H9 (cell line): ENCODE data around the gene C15orf61. TPM values are rescaled to one million over a fixed set of nuclear protein-coding genes. Genes with fewer than 3 reads are reported as not detected.

Experiments used
- DNase-seq: peaks from one replicate; pipeline ENCODE4 v3.0.0-alpha.2; 2017
- H2AFZ ChIP-seq: one replicate; pipeline ENCODE4 v1.6.1; 2013; ENCODE audit warnings: mild to moderate bottlenecking, low read length, control low read depth, moderate library complexity
- H2AK5ac ChIP-seq: 2 replicates; pipeline ENCODE4 v1.6.1; 2013; ENCODE audit warnings: low read length, control low read depth, mixed read lengths; ENCODE audit not compliant: insufficient read length
- H2BK120ac ChIP-seq: one replicate; pipeline ENCODE4 v1.6.1; 2013; ENCODE audit warnings: low read depth, mild to moderate bottlenecking, low read length, control low read depth, inconsistent platforms; ENCODE audit not compliant: poor library complexity, severe bottlenecking
- H2BK12ac ChIP-seq: 2 replicates; pipeline ENCODE4 v1.6.1; 2013; ENCODE audit warnings: low read length, control low read depth, mixed read lengths, low read depth; ENCODE audit not compliant: insufficient read length
- H2BK15ac ChIP-seq: 2 replicates; pipeline ENCODE4 v1.6.1; 2013; ENCODE audit warnings: low read depth, low read length, control low read depth
- H2BK20ac ChIP-seq: one replicate; pipeline ENCODE4 v1.6.1; 2013; ENCODE audit warnings: low read depth, mild to moderate bottlenecking, low read length, control low read depth, inconsistent platforms; ENCODE audit not compliant: poor library complexity, severe bottlenecking
- H2BK5ac ChIP-seq: 2 replicates; pipeline ENCODE4 v1.6.1; 2013; ENCODE audit warnings: low read length, control low read depth, mixed read lengths; ENCODE audit not compliant: insufficient read length
- H3K14ac ChIP-seq: 2 replicates; pipeline ENCODE4 v1.6.1; 2013; ENCODE audit warnings: low read length, control low read depth; ENCODE audit not compliant: insufficient read depth
- H3K18ac ChIP-seq: 2 replicates; pipeline ENCODE4 v1.6.1; 2013; ENCODE audit warnings: low read depth, mild to moderate bottlenecking, mixed read lengths, low read length, control low read depth; ENCODE audit not compliant: insufficient read length
- H3K23ac ChIP-seq: 2 replicates; pipeline ENCODE4 v1.6.1; 2013; ENCODE audit warnings: low read length, control low read depth, mixed read lengths, low read depth; ENCODE audit not compliant: insufficient read length
- H3K23me2 ChIP-seq: 2 replicates; pipeline ENCODE4 v1.6.1; 2013; ENCODE audit warnings: low read depth, mild to moderate bottlenecking, mixed read lengths, low read length, control low read depth; ENCODE audit not compliant: insufficient read length, poor library complexity, severe bottlenecking
- H3K27ac ChIP-seq: 2 replicates; pipeline ENCODE4 v1.5.1; 2013; ENCODE audit warnings: low read length, control low read depth, mixed read lengths, low read depth; ENCODE audit not compliant: insufficient read length
- H3K27me3 ChIP-seq: 2 replicates; pipeline ENCODE4 v1.6.1; 2013; ENCODE audit warnings: low read length, control low read depth, inconsistent platforms; ENCODE audit not compliant: insufficient read depth
- H3K4ac ChIP-seq: 2 replicates; pipeline ENCODE4 v1.6.1; 2013; ENCODE audit warnings: low read depth, mild to moderate bottlenecking, control low read depth, inconsistent platforms, low read length, moderate library complexity
- H3K4me1 ChIP-seq: 2 replicates; pipeline ENCODE4 v1.6.1; 2013; ENCODE audit warnings: low read length, control low read depth, inconsistent platforms; ENCODE audit not compliant: insufficient read depth
- H3K4me2 ChIP-seq: 2 replicates; pipeline ENCODE4 v1.6.1; 2013; ENCODE audit warnings: low read length, control low read depth, mixed read lengths; ENCODE audit not compliant: insufficient read length, insufficient read depth
- H3K56ac ChIP-seq: 2 replicates; pipeline ENCODE4 v1.6.1; 2013; ENCODE audit warnings: low read depth, mild to moderate bottlenecking, mixed read lengths, low read length, control low read depth; ENCODE audit not compliant: insufficient read length
- H3K79me1 ChIP-seq: 2 replicates; pipeline ENCODE4 v1.6.1; 2013; ENCODE audit warnings: low read depth, mild to moderate bottlenecking, moderate library complexity, low read length, control low read depth, inconsistent platforms; ENCODE audit not compliant: insufficient read depth, poor library complexity, severe bottlenecking
- H3K79me2 ChIP-seq: 2 replicates; pipeline ENCODE4 v1.6.1; 2013; ENCODE audit warnings: low read length, control low read depth, inconsistent platforms; ENCODE audit not compliant: insufficient read depth
- H3K9ac ChIP-seq: 2 replicates; pipeline ENCODE4 v1.6.1; 2013; ENCODE audit warnings: low read length, control low read depth, mixed read lengths; ENCODE audit not compliant: insufficient read length; ENCODE audit errors: extremely low read depth
- H3K9me3 ChIP-seq: one replicate; pipeline ENCODE4 v1.6.1; 2013; ENCODE audit warnings: low read depth, low read length, inconsistent platforms; ENCODE audit not compliant: control insufficient read depth
- H3T11ph ChIP-seq: one replicate; pipeline ENCODE4 v1.6.1; 2013; ENCODE audit warnings: mild to moderate bottlenecking, low read length, control low read depth, inconsistent platforms
- H4K20me1 ChIP-seq: one replicate; pipeline ENCODE4 v1.6.1; 2013; ENCODE audit not compliant: control insufficient read depth, insufficient read length, insufficient read depth
- H4K5ac ChIP-seq: 2 replicates; pipeline ENCODE4 v1.6.1; 2013; ENCODE audit warnings: low read depth, mild to moderate bottlenecking, mixed read lengths, low read length, control low read depth; ENCODE audit not compliant: insufficient read length
- H4K8ac ChIP-seq: replicated peaks from 2 replicates; pipeline ENCODE4 v1.6.1; 2013; ENCODE audit warnings: low read length, control low read depth, mixed read lengths, low read depth; ENCODE audit not compliant: insufficient read length
- H4K91ac ChIP-seq: 2 replicates; pipeline ENCODE4 v1.6.1; 2013; ENCODE audit warnings: low read depth, mild to moderate bottlenecking, moderate library complexity, mixed read lengths, low read length, control low read depth; ENCODE audit not compliant: insufficient read length
- H3K27ac Mint-ChIP-seq, 3 experiments: 2 replicates in 2 of 3; 3 replicates in 1 of 3; pipeline ENCODE4 v1.8.0; 2020 to 2021; ENCODE audit warnings: mixed read lengths in 3 of 3, mild to moderate bottlenecking in 1 of 3, moderate library complexity in 1 of 3
- H3K27me3 Mint-ChIP-seq: 2 replicates; pipeline ENCODE4 v1.8.0; 2021; ENCODE audit warnings: low read depth, mild to moderate bottlenecking, moderate library complexity, mixed read lengths
- H3K36me3 Mint-ChIP-seq, 3 experiments: 2 replicates in 2 of 3; 3 replicates in 1 of 3; pipeline ENCODE4 v1.8.0; 2020 to 2021; ENCODE audit warnings: low read depth in 3 of 3, mixed read lengths in 3 of 3; ENCODE audit not compliant: insufficient read depth in 1 of 3
- H3K4me1 Mint-ChIP-seq, 2 experiments: 2 replicates each; pipeline ENCODE4 v1.8.0; 2020; ENCODE audit warnings: mixed read lengths in 2 of 2
- H3K4me3 Mint-ChIP-seq, 2 experiments: 2 replicates in 1 of 2; 3 replicates in 1 of 2; pipeline ENCODE4 v1.8.0; 2020 to 2021; ENCODE audit warnings: mild to moderate bottlenecking in 2 of 2, mixed read lengths in 2 of 2, moderate library complexity in 1 of 2
- H3K9me3 Mint-ChIP-seq, 2 experiments: 2 replicates in 1 of 2; 3 replicates in 1 of 2; pipeline ENCODE4 v1.8.0; 2020; ENCODE audit warnings: mild to moderate bottlenecking in 2 of 2, mixed read lengths in 2 of 2, moderate library complexity in 1 of 2
- WGBS: extraction: QIAGEN DNeasy Blood & Tissue Kit; methylation state at CpG from one replicate; pipeline ENCODE4 v1.1.7; 2013; ENCODE audit warnings: missing lambda C conversion rate, low lambda C conversion rate, mixed read lengths; ENCODE audit not compliant: insufficient read length; ENCODE audit errors: extremely low coverage; 5-methylcytosine and 5-hydroxymethylcytosine counted together
- total RNA-seq: library from RNA; stranded (reverse); gene quantifications from 2 replicates; pipeline ENCODE4 v1.2.1, GENCODE V29; 2021
- TF ChIP-seq, protein P1 (sequence below): fragments of 200-600 bp; sonication (generic); conservative IDR thresholded peaks from 3 replicates; pipeline ENCODE4 v1.8.0; 2021; ENCODE audit warnings: antibody characterized with exemption, mild to moderate bottlenecking

C15orf61 gene
- total RNA-seq, 1 experiment from 2014 or later = 2.6 TPM

DNA sequence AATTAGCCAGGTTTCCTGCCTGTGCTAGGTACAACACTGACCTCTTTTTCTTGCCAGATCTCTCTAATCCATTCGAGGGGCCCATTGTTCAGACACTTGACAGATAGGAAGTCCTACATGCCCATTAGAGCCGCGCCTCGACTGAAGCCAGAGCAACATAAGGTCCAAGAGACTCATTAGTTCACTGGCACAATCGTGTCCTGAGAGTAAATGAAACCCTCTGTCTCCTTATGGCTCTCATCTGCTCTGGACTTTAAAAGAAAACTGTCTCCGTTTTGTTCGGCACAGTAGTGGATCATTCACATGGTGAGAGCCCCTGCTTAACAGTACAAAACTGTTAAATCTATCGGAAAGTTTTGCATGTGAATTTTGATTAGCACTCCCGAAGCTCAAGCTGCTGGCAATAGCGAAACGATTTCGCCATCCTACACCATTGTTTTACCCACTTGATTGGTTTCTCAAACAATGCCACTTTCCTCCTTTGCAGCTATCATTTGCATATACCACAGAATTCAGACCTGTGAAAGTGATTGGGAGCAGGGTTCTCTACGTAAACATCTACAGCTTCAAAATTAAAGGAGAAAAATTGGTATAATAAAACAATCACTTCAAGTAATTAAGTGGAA lies 19.0 kb upstream of the C15orf61 start:
- H3K14ac ChIP-seq = no peak overlapping the region
- no peaks in the 10 kb centered on the region for H3K23me2 ChIP-seq
- H3K9me3 Mint-ChIP-seq = no peaks in the 10 kb centered on the region
- H2AK5ac ChIP-seq = no peak overlapping the region
- no peaks in the 10 kb centered on the region for H4K20me1 ChIP-seq
- H2AFZ ChIP-seq = no peak overlapping the region
- TF ChIP-seq, protein P1, sequence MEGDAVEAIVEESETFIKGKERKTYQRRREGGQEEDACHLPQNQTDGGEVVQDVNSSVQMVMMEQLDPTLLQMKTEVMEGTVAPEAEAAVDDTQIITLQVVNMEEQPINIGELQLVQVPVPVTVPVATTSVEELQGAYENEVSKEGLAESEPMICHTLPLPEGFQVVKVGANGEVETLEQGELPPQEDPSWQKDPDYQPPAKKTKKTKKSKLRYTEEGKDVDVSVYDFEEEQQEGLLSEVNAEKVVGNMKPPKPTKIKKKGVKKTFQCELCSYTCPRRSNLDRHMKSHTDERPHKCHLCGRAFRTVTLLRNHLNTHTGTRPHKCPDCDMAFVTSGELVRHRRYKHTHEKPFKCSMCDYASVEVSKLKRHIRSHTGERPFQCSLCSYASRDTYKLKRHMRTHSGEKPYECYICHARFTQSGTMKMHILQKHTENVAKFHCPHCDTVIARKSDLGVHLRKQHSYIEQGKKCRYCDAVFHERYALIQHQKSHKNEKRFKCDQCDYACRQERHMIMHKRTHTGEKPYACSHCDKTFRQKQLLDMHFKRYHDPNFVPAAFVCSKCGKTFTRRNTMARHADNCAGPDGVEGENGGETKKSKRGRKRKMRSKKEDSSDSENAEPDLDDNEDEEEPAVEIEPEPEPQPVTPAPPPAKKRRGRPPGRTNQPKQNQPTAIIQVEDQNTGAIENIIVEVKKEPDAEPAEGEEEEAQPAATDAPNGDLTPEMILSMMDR = no peak
- H3K4me1 Mint-ChIP-seq = peaks cover 11 to 16% of the 10 kb centered on the region in 2 experiments
- H3K23ac ChIP-seq = no peak overlapping the region
- H2BK12ac ChIP-seq = no peak overlapping the region
- H3K27me3 ChIP-seq = no peaks in the 10 kb centered on the region
- H3K79me1 ChIP-seq = no peaks in the 10 kb centered on the region
- H2BK15ac ChIP-seq = no peak overlapping the region
- no peak overlapping the region for H2BK5ac ChIP-seq
- H3K4ac ChIP-seq = no peak overlapping the region
- no peak overlapping the region for H2BK20ac ChIP-seq
- no peak for DNase-seq
- no peak overlapping the region for H3K18ac ChIP-seq
- H3K27ac ChIP-seq = no peak overlapping the region
- H3K4me3 Mint-ChIP-seq = no peak overlapping the region
- no peaks in the 10 kb centered on the region for H3K27me3 Mint-ChIP-seq
- H3K27ac Mint-ChIP-seq = no peak overlapping the region
- H3K4me2 ChIP-seq = peak overlapping the region; percentile 14
- H4K91ac ChIP-seq = no peak overlapping the region
- no peak overlapping the region for H4K8ac ChIP-seq
- peaks cover 6% of the 10 kb centered on the region for H3K4me1 ChIP-seq
- H2BK120ac ChIP-seq = no peak overlapping the region
- no peaks in the 10 kb centered on the region for H3K9me3 ChIP-seq
- no peak overlapping the region for H3T11ph ChIP-seq
- H3K79me2 ChIP-seq = no peaks in the 10 kb centered on the region
- no peaks in the 10 kb centered on the region for H3K36me3 Mint-ChIP-seq
- no CpG with 5 or more reads among the region's 13 CpGs for WGBS
- no peak overlapping the region for H4K5ac ChIP-seq
- no peak overlapping the region for H3K9ac ChIP-seq
- no peak overlapping the region for H3K56ac ChIP-seq
